GM19463 (cell line): ENCODE measurements around the gene LRGUK.
"Not testable (repeated sequence)": the region's sequence is repeated elsewhere in the genome, so short reads cannot be mapped to it uniquely, and the experiment has no call there.

Experiments
- ATAC-seq: cut with Tn5 transposase; IDR thresholded peaks from one replicate; pipeline ENCODE4 v1.9.1; 2021; ENCODE audit warnings: mild to moderate bottlenecking, moderate library complexity; ENCODE audit not compliant: unreplicated experiment

Gene LRGUK

DNA sequence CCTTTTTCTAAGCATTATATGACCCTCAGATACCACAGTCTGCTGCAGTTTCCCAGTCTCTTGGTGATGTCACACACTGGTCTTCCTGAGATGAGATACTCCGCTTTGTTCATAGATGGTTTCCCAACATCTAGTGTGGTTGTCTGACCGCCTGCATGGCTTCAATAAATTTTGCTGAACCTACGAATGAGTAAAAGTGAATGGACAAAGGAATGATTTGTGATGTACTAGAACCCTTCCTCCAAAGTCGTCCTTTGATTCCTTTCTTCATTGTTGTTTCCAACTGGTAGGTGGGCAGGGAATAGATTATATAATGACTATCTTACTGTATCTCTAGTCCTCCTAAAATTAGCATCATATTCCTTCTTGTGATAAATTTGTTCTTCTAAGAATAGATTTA is 107.1 kb downstream of the LRGUK start:
- no peak for ATAC-seq

- ATAC-seq: no peak
These were observed 118.1 kb downstream of the LRGUK start for GRCh38 chr7:134245253-134245652.

- no peak for ATAC-seq
These were observed 119.2 kb downstream of the LRGUK start for GRCh38 chr7:134246347-134246746.

GRCh38 chr7:134246761-134247160 is 119.6 kb downstream of the LRGUK start:
- no peak for ATAC-seq

DNA sequence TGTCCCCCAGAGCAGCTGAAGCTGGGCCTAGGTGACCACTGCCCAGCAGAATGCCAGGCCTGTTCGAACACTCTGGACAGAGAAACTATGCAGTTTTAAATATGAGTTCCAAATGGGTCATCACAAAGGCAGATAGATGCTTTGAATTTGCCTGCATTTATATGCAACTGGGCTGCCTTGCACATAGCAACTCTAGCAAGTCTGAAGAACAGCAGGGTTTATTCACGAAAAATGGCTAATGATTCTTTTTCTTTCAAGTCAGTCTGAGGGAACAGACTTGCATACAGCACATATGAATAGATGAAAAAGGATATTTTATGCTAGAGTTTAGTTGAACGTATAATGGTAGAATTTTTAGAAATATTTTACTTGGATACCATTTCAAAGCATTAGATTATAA is 121.1 kb downstream of the LRGUK start:
- ATAC-seq: no peak

- no peak for ATAC-seq
These were observed 127.2 kb downstream of the LRGUK start for GRCh38 chr7:134254311-134254710.

GRCh38 chr7:134255814-134256213 is 128.7 kb downstream of the LRGUK start:
- no peak for ATAC-seq

- no peak for ATAC-seq
These were observed 135.2 kb downstream of the LRGUK start for GRCh38 chr7:134262322-134262721.

GRCh38 chr7:134276951-134277350 is 149.8 kb downstream of the LRGUK start:
- no peak for ATAC-seq

GRCh38 chr7:134278502-134279153 is 151.5 kb downstream of the LRGUK start:
- no peak for ATAC-seq

- ATAC-seq: no peak
These were observed 152.2 kb downstream of the LRGUK start for GRCh38 chr7:134279336-134279735.

GRCh38 chr7:134279898-134280297 is 152.8 kb downstream of the LRGUK start:
- ATAC-seq: no peak

GRCh38 chr7:134280508-134280907 is 153.4 kb downstream of the LRGUK start:
- no peak for ATAC-seq

DNA sequence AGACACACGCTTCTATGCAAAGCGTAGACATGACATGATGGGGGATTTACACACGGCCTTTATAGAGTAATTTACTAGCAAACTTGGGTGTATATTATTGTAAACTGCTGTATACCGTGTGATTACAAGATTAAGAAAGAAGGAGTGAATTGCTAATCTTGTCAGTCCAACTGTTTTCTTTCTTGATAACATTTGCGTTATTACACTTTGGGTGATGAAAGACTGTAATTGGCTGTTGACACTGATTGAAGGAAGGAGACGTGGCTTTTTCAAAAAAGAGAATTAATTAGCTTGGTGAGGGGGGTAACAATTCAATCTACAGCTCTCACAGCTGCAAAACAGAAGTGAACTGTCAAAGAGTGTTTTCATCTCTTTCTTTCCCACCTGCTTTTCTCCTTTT is 156.9 kb downstream of the LRGUK start:
- no peak for ATAC-seq

DNA sequence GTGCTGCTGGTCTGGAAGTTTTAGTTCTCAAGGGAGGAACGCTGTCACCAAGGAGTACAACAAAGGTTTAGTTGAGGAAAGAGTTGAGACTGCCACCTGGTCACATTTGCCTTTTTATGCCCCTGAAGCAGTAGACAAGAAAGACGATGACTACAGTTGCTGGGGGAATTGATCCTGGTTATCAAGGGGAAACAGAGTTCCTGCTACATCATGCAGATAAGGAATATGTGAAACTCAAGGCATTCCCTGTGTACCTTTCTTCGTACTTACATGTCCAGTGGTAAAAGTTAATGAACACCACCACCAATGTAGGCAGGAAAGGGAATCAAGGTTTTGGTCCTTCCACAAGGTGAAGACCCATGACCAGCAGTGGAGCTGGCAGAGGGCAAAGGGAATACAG is 157.8 kb downstream of the LRGUK start:
- ATAC-seq: no peak

GRCh38 chr7:134287916-134288659 is 160.9 kb downstream of the LRGUK start:
- no peak for ATAC-seq

- no peak for ATAC-seq
These were observed 162.3 kb downstream of the LRGUK start for GRCh38 chr7:134289423-134289822.

DNA sequence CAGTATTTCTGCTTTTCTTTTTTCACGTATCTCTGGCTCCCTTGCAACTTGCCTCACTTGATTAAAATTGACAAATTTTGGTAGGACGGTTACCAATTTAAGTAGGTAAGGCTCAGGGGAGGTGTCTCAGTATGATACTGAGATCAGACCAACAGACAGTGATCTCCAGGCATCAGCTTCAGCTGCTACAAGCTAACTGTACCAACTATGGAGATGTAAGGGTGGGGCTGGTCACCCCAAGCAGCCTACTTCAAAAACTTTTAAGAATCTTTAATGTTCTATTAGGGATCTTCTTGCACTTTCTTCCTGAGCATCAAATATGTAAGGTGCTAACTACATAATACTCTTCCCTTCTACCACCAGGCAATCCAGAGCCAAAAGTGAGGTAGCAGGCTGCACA is 162.7 kb downstream of the LRGUK start:
- ATAC-seq: no peak

DNA sequence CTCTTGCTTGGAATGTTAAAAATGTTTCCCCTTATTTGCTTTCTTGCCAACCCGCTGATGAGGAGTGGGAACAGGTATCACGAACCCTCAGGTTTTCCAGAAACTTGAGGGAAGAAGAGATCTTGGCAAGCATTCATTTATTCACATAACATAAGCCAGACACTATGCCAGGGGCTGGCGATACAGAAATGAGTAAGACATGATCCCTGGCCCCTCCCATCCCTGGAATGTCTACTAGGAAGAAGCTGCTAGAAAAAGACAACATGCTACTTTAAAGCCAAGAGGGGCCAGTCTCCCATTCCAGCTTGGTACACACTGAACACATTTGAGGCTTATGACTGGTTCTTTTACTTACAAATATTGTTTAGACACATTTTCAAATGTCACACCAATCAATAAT is 163.1 kb downstream of the LRGUK start:
- ATAC-seq: no peak

DNA sequence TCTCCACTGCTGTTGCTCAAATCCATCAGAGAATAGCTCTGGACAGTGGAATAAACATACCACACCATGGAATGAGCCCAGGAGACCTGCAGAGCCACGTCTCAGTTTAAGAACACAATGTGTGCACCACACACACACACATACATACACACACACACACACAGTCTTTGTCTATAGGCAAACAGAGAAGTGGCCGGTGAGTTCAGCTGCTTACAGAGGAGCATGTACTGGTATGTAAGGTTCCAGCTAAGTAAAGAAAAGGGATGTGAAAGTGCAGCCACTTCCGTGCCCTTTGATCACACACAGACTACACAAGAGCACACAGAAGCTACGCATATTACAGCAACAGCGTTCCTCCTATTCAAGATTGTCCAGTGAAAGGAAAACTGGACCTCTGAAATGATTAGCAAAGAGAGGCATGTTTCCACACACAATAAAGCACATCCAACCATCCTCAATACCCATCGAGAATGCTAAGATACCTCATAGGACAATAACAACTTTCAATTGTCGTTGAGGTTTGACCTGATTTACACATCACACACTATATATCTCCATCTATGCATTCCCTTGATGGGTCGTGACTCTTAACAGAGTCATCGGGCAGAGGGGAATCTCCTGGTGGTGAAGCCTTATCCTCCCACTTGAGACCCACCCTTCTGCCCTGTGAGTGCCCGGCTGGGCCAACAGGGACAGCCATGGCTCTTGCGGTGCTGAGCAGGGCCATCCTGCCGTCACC is 166.0 kb downstream of the LRGUK start:
- ATAC-seq: peak; percentile 100

DNA sequence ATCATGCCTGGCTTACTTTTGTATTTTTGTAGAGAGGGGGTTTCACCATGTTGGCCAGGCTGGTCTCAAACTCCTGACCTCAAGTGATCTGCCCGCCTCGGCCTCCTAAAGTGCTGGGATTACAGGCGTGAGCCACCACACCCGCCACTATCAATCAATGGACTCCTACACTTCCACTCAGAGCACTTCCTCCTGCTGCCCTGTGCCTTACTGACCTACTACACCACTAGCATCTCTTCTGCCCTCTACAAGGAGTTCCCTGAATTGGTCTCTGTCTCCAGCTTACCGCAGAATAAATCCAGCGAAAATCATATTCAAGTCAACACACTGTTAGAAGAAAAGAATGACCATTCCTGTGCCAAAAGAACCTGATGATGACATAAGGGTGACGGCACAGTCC is 168.8 kb downstream of the LRGUK start:
- ATAC-seq: not testable (repeated sequence)

- no peak for ATAC-seq
These were observed 170.3 kb downstream of the LRGUK start for GRCh38 chr7:134297489-134297888.
